Heart right ventricle (tissue), 16 donors: ENCODE data around the gene COPS7A. TPM values are rescaled to one million over a fixed set of nuclear protein-coding genes. Genes with fewer than 3 reads are reported as not detected.

ENCODE experiments used
- ATAC-seq, 8 donors: fragments of 200-7000 bp; cut with Tn5 transposase; one replicate each; pipeline ENCODE4 v1.9.1; 2020; ENCODE audit warnings: mild to moderate bottlenecking in 8 of 8, moderate library complexity in 8 of 8, moderate number of reproducible peaks in 1 of 8
- DNase-seq, 2 donors: peaks; one replicate each; pipeline ENCODE4 v3.0.0-alpha.2; 2020
- H3K27ac ChIP-seq, 10 donors: fragments of 200-600 bp; sonication (generic) in 2 of 10; one replicate each; pipeline versions ENCODE4 v1.5.0 to v1.8.0; 2020 to 2022; ENCODE audit warnings: mild to moderate bottlenecking in 3 of 10
- H3K27me3 ChIP-seq, 7 donors: fragments of 200-600 bp; one replicate each; pipeline ENCODE4 v1.8.0; 2021 to 2022; ENCODE audit warnings: mild to moderate bottlenecking in 2 of 7
- H3K36me3 ChIP-seq, 9 donors: fragments of 200-600 bp; sonication (generic) in 1 of 9; one replicate each; pipeline versions ENCODE4 v1.5.0 to v1.8.0; 2020 to 2022; ENCODE audit warnings: mild to moderate bottlenecking in 2 of 9
- H3K4me1 ChIP-seq, 9 donors: fragments of 200-600 bp; sonication (generic) in 1 of 9; one replicate each; pipeline versions ENCODE4 v1.5.0 to v1.8.0; 2020 to 2022; ENCODE audit warnings: mild to moderate bottlenecking in 4 of 9
- H3K4me3 ChIP-seq, 10 donors: fragments of 200-600 bp; sonication (generic) in 2 of 10; one replicate each; pipeline versions ENCODE4 v1.5.0 to v1.8.0; 2020 to 2022; ENCODE audit warnings: mild to moderate bottlenecking in 7 of 10, moderate library complexity in 2 of 10
- H3K9me3 ChIP-seq, 11 donors: fragments of 200-600 bp in 10 of 11; sonication (generic) in 2 of 11; one replicate each; pipeline versions ENCODE4 v1.5.0 to v1.8.0; 2013 to 2022; ENCODE audit warnings: mild to moderate bottlenecking in 2 of 11, control low read depth in 1 of 11, moderate library complexity in 1 of 11
- WGBS, 2 donors: extraction: QIAGEN DNeasy Blood & Tissue Kit; methylation state at CpG; one replicate each; pipeline ENCODE4 v1.1.7; 2013; ENCODE audit warnings: inconsistent platforms in 1 of 2; 5-methylcytosine and 5-hydroxymethylcytosine counted together
- intact Hi-C, 10 donors: fragments of 100-400 bp; cut with DNase I; formaldehyde crosslinking; loops; one replicate each; pipeline versions ENCODE4 v1.11.1 to v1.14.2; 2022
- polyA plus RNA-seq, 2 donors: library from polyadenylated mRNA; stranded (reverse); fragments of 200-250 nt; gene quantifications; one replicate each; pipeline ENCODE4 v1.2.3, GENCODE V29; 2013
- total RNA-seq, 10 donors: library from RNA; stranded (reverse); fragmentation: NEBNext Ultra II Directional in 3 of 10; extraction: Animal tissue kit (Norgen Biotek cat#: 25700) in 3 of 10; gene quantifications; one replicate each; pipeline versions ENCODE4 v1.2.1 to v1.2.4, GENCODE V29; 2021 to 2023
- TF ChIP-seq, protein P1 (sequence below), 9 donors: fragments of 200-600 bp; sonication (generic) in 2 of 9; IDR thresholded peaks; one replicate each; pipeline versions ENCODE4 v1.5.0 to v1.8.0; 2021 to 2022; ENCODE audit warnings: antibody characterized with exemption in 9 of 9, mild to moderate bottlenecking in 5 of 9, moderate library complexity in 1 of 9
- donor health status: Arrhythmogenic right ventricular cardiomyopathy.
- donor health status: ischemic (EF 13 %, LVEDD 7.1; RV severe dilation, severe dysfunction).
- donor health status: healthy with polysubstance abuse.
- donor health status: DM: no; HTN: yes; CAD: no.
- donor health status: DM: no; HTN: no; CAD: no.
- donor health status: ischemic (EF 25% LVEDD 6.9; RV normal size, moderate dysfunction).
- donor health status: ischemic (EF 25% LVEDD 5.7; RV mildly dilated, moderate dysfunction).
- donor health status: healthy.
- donor health status: DM: yes; HTN: yes; CAD: no.
- donor health status: Ischemic cardiomyopathy.
- donor health status: ischemic (EF 35%, LVEDD 5.7; RV mildly dilated, moderate dysfunction).
- donor health status: nonischemic (EF 11% LVEDD 7.7; RV severe dilation, severe dysfunction).
- donor health status: DM: yes; HTN: yes; CAD: no.
- donor health status: PGD.
- donor health status: ischemic (EF 29% LVEDD 5.4; RV normal size, mild dysfunction).
- donor health status: nonischemic (EF 23%, LVEDD 6.1; RV moderate dilation, normal function).

Gene COPS7A
- total and polyA plus RNA-seq, 12 donors = 31.1 to 91.5 (median 77.9) TPM

DNA sequence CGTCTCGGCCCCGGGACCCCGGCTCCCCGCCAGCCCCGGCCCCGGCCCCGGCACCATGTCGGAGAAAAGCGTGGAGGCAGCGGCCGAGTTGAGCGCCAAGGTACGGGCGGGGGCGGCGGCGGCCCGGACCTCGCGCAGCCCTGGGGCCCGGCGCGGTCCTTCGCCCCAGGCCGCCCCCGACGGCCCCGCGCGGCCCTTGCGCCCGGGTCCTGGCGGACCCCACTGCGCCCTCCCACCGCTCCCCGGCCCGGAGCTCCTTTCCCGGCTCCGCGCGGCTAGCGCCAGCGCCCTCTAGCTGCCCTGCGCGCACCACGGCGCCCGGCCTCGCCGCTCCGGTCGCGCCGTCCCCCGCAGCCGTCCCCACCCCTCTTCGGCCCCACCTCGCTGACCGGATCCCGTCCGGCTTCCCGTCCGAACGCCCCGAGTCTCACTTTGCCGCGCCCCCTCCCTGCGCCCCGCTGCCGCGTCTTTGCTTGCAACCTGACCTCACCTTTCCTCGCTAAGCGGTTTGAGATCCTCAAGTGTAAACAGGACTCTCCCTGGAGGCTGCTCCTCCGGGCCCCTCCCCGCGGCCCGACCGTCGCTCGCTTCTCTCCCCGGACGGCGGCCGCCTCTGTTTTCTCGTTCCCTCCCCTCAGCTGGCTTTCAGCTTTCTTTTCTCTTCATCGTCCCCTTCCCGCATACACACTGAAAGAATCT lies 43.0 kb downstream of the COPS7A start:
- H3K27ac ChIP-seq = peak overlapping the region; percentile 87 to 99 (median 94)
- TF ChIP-seq, protein P1, sequence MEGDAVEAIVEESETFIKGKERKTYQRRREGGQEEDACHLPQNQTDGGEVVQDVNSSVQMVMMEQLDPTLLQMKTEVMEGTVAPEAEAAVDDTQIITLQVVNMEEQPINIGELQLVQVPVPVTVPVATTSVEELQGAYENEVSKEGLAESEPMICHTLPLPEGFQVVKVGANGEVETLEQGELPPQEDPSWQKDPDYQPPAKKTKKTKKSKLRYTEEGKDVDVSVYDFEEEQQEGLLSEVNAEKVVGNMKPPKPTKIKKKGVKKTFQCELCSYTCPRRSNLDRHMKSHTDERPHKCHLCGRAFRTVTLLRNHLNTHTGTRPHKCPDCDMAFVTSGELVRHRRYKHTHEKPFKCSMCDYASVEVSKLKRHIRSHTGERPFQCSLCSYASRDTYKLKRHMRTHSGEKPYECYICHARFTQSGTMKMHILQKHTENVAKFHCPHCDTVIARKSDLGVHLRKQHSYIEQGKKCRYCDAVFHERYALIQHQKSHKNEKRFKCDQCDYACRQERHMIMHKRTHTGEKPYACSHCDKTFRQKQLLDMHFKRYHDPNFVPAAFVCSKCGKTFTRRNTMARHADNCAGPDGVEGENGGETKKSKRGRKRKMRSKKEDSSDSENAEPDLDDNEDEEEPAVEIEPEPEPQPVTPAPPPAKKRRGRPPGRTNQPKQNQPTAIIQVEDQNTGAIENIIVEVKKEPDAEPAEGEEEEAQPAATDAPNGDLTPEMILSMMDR (IDR thresholded peaks at IDR 0.05) = peak; percentile 59 to 93 (median 78)
- no peaks in the 10 kb centered on the region for H3K9me3 ChIP-seq
- 0 to 1% methylated on average over 51 to 87 of the region's 88 CpGs for whole genome bisulfite sequencing, 2 donors
- H3K4me3 ChIP-seq = peak overlapping the region; percentile 69 to 90 (median 82)
- intact Hi-C loops = loop anchor here in 4 of 10 donors (1.0 to 5.0 kb wide), 4 partner anchors 13 to 79 kb away; partner anchors contain the start of genes MLF2 (in 2 of the 4), P3H3 (in 1 of the 4) and ZNF384 (in 1 of the 4)
- H3K36me3 ChIP-seq = peaks cover 0 to 26% (median 0%) of the 10 kb centered on the region in 9 donors
- DNase-seq (peak; percentile 83 to 87), ATAC-seq (peak; percentile 46 to 70 (median 62))
- H3K4me1 ChIP-seq = peaks cover 7 to 72% (median 43%) of the 10 kb centered on the region in 9 donors
- H3K27me3 ChIP-seq = peaks cover 0 to 27% (median 0%) of the 10 kb centered on the region in 7 donors

DNA sequence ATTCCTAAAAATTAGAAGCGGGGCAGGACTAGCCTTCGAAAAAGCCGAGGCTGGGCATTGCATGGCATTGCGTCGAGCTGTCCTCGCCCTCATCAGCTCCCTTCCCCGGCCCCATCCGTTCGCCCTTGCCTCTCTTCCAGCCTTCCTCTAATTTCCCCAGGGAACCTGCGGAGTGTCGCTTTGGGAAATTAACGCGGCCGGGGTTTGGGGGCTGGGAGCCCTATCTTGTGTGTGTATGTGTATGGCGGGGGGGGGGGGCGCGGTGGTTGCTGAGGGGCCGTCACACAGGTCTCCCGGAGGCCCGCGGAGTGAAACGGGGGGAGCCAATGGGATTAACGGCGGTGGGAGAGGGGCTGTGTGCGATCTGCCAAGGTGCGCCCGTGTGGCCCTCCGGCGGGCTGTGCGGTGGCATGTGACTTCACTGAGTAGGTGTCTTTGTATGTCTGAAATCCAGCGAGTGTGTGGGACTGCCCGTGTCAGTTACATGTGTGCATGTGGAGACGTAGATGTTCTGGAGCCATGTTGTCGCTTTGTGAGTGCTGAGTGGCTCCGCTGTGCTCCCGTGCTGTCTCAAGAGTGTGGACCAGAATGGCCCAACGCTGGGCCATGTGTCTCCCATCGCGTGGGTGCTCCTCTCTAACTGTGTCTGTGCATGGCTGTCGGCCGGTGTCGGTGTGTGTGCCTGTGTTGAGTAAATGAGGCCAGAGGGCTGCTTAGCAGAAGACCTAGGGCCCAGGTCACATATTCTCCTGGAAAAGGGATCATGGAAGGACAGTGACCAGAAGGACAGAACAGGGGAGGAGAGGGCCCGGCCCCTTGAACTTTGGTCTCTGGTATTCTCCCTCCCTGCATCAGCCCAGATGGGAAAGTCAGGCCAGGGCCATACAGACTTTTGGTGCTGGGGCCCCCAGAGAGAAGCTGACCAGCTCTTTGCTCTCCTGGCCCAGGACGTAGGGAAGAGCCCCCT lies 43.8 kb downstream of the COPS7A start:
- intact Hi-C loops = loop anchor here in 3 of 10 donors (2.0 to 5.0 kb wide), 3 partner anchors 15 to 80 kb away; partner anchors contain the start of genes MLF2 (in 1 of the 3), P3H3 (in 1 of the 3) and ZNF384 (in 1 of the 3)
- WGBS, 2 donors = 9 to 10% methylated on average over 37 to 44 of the region's 44 CpGs
- no peak for ATAC-seq
- Histone ChIP-seq H3K27ac (peak overlapping the region; percentile 87 to 99 (median 94)), H3K4me1 (peaks cover 7 to 80% (median 45%) of the 10 kb centered on the region in 9 donors), H3K36me3 (peaks cover 0 to 26% (median 0%) of the 10 kb centered on the region in 9 donors), H3K9me3 (no peaks in the 10 kb centered on the region), H3K27me3 (peaks cover 0 to 27% (median 0%) of the 10 kb centered on the region in 7 donors), H3K4me3 (peak overlapping the region; percentile 69 to 90 (median 82))
- TF ChIP-seq, protein P1 (IDR thresholded peaks at IDR 0.05) = no peak
- peak in 1 of 2 donors; percentile 23 for DNase-seq

DNA sequence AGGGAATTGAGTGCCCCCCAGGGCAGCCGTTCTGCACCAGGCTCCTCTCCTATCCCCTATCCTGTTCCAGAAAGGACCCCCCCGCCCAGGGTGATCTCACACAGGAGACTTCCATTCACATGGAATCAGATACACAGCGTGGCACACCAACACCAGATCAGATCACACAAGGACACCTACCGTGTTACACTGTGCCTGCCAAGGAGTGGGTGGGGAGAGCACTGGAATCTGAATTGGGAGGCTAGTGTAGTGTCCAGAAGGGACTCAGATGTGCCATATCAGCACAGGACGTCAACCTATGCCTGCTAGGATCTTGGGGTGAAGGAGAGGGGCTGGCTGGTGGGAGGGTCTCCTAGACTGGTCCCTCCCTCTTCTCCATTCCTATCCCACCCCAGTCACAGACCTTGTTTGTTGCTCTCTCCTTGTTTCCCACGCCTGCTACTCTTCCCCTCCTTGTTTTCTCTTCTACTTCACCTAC lies 44.6 kb downstream of the COPS7A start:
- no peak for ATAC-seq
- peaks cover 0 to 36% (median 0%) of the 10 kb centered on the region in 7 donors for H3K27me3 ChIP-seq
- H3K36me3 ChIP-seq = peaks cover 0 to 26% (median 0%) of the 10 kb centered on the region in 9 donors
- intact Hi-C loops = loop anchor here in 2 of 10 donors (5.0 kb wide), 2 partner anchors 59 to 81 kb away; partner anchors contain the start of genes P3H3 (in 1 of the 2) and ZNF384 (in 1 of the 2)
- DNase-seq = no peak
- H3K27ac ChIP-seq = peak overlapping the region in 6 of 10 donors; percentile 9 to 99 (median 92)
- TF ChIP-seq, protein P1 (IDR thresholded peaks at IDR 0.05) = no peak
- no peaks in the 10 kb centered on the region for H3K9me3 ChIP-seq
- WGBS, 2 donors = 39 to 44% methylated on average over 6 of the region's 6 CpGs
- H3K4me3 ChIP-seq = peak overlapping the region in 9 of 10 donors; percentile 69 to 90 (median 81)
- peaks cover 7 to 82% (median 42%) of the 10 kb centered on the region in 9 donors for H3K4me1 ChIP-seq
